H1 (cell line): Measurements from ENCODE around the gene DEFB108B. TPM values are rescaled to one million over a fixed set of nuclear protein-coding genes. Genes with fewer than 3 reads are reported as not detected.
"Not testable (repeated sequence)": the region's sequence is repeated elsewhere in the genome, so short reads cannot be mapped to it uniquely, and the experiment has no call there.

Experiments used
- CTCF ChIA-PET: fragments of 300-600 bp; sonication (Branson Sonifier 250); formaldehyde crosslinking; loops from one replicate; lab custom pipeline; 2021; ENCODE audit not compliant: partially characterized antibody; lab: Charles Lee
- POLR2A ChIA-PET: fragments of 300-600 bp; sonication (Branson Sonifier 250); formaldehyde crosslinking; loops from one replicate; lab custom pipeline; 2021; ENCODE audit warnings: inconsistent platforms; ENCODE audit not compliant: partially characterized antibody; lab: Charles Lee
- DNase-seq, 2 experiments: peaks; one replicate each; pipeline versions ENCODE4 v3.0.0 to v3.0.0-alpha.2; 2010 to 2022; ENCODE audit warnings: low spot score in 2 of 2, low read depth in 1 of 2, mixed read lengths in 1 of 2
- FAIRE-seq: peaks from 2 replicates; lab custom pipeline; 2011; peaks lifted over from hg19 to GRCh38; lab: Jason Lieb, UNC
- H2AFZ ChIP-seq: 2 replicates; pipeline ENCODE4 v1.8.1; 2012; ENCODE audit warnings: low read length, inconsistent platforms
- H2AK5ac ChIP-seq: 2 replicates; pipeline ENCODE4 v1.6.1; 2013; ENCODE audit warnings: low read depth, low read length
- H2BK120ac ChIP-seq: replicated peaks from 2 replicates; pipeline ENCODE3; 2013; ENCODE audit warnings: low read depth, low read length, inconsistent platforms
- H2BK12ac ChIP-seq: 2 replicates; pipeline ENCODE4 v1.6.1; 2013; ENCODE audit warnings: low read depth, low read length
- H2BK15ac ChIP-seq: 2 replicates; pipeline ENCODE4 v1.6.1; 2013; ENCODE audit warnings: low read length
- H2BK20ac ChIP-seq: 2 replicates; pipeline ENCODE4 v1.6.1; 2013; ENCODE audit warnings: low read length
- H2BK5ac ChIP-seq: 2 replicates; pipeline ENCODE4 v1.6.1; 2013; ENCODE audit warnings: low read depth, low read length
- H3K14ac ChIP-seq: 2 replicates; pipeline ENCODE4 v1.6.1; 2013; ENCODE audit warnings: inconsistent platforms; ENCODE audit not compliant: insufficient read length
- H3K18ac ChIP-seq: 2 replicates; pipeline ENCODE4 v1.6.1; 2013; ENCODE audit warnings: low read length; ENCODE audit errors: extremely low read depth
- H3K23ac ChIP-seq: 2 replicates; pipeline ENCODE4 v1.6.1; 2013; ENCODE audit warnings: inconsistent platforms; ENCODE audit not compliant: insufficient read length
- H3K23me2 ChIP-seq: 2 replicates; pipeline ENCODE4 v1.6.1; 2013; ENCODE audit warnings: low read depth, low read length
- H3K27ac ChIP-seq: 2 replicates; pipeline ENCODE4 v1.6.1; 2011; ENCODE audit warnings: low read depth, low read length, inconsistent platforms
- H3K27me3 ChIP-seq, 4 experiments: replicated peaks in 1 of 4; 1 replicate in 1 of 4; 2 replicates in 3 of 4; pipeline versions ENCODE4 v1.6.1 to v1.8.1; 2011 to 2013; ENCODE audit warnings: low read length in 3 of 4, mild to moderate bottlenecking in 3 of 4, inconsistent platforms in 2 of 4, mixed read lengths in 2 of 4, moderate library complexity in 1 of 4; ENCODE audit not compliant: control insufficient read depth in 3 of 4, insufficient read depth in 3 of 4; ENCODE audit errors: extremely low read depth in 1 of 4
- H3K36me3 ChIP-seq, 4 experiments: 2 replicates each; pipeline versions ENCODE4 v1.6.1 to v1.8.1; 2011 to 2013; ENCODE audit warnings: mild to moderate bottlenecking in 4 of 4, low read length in 3 of 4, moderate library complexity in 2 of 4, control low read depth in 1 of 4, inconsistent platforms in 1 of 4; ENCODE audit not compliant: insufficient read depth in 4 of 4, control insufficient read depth in 2 of 4
- H3K4ac ChIP-seq: replicated peaks from 2 replicates; pipeline ENCODE3; 2013; ENCODE audit warnings: low read length, low read depth, mixed read lengths, inconsistent platforms; ENCODE audit not compliant: insufficient read length
- H3K4me1 ChIP-seq, 4 experiments: replicated peaks in 1 of 4; 1 replicate in 1 of 4; 2 replicates in 3 of 4; pipeline versions ENCODE4 v1.6.1 to v1.8.1; 2011 to 2013; ENCODE audit warnings: low read length in 3 of 4, inconsistent platforms in 2 of 4, mixed read lengths in 1 of 4; ENCODE audit not compliant: insufficient read depth in 4 of 4, control insufficient read depth in 3 of 4
- H3K4me2 ChIP-seq, 2 experiments: 2 replicates each; pipeline versions ENCODE4 v1.6.1 to v1.8.1; 2011 to 2013; ENCODE audit warnings: low read depth in 2 of 2, low read length in 2 of 2, control low read depth in 1 of 2, inconsistent platforms in 1 of 2, mild to moderate bottlenecking in 1 of 2; ENCODE audit not compliant: insufficient read depth in 1 of 2
- H3K4me3 ChIP-seq, 4 experiments: fragments of 200-600, 300-600 bp in 1 of 4; sonication (generic), shearing (Covaris generic), sonication (Bioruptor Twin) in 1 of 4; 2 replicates each; pipeline versions ENCODE4 v1.5.1 to v1.8.1; 2011 to 2016; ENCODE audit warnings: low read length in 4 of 4, low read depth in 3 of 4, control low read depth in 2 of 4, inconsistent platforms in 2 of 4, mild to moderate bottlenecking in 2 of 4, mixed read lengths in 1 of 4, moderate library complexity in 1 of 4; ENCODE audit not compliant: insufficient read depth in 2 of 4; ENCODE audit errors: extremely low read depth in 1 of 4
- H3K56ac ChIP-seq: replicated peaks from 2 replicates; pipeline ENCODE3; 2013; ENCODE audit warnings: low read depth, mild to moderate bottlenecking, mixed read lengths, low read length, inconsistent platforms; ENCODE audit not compliant: insufficient read length
- H3K79me1 ChIP-seq: 2 replicates; pipeline ENCODE4 v1.6.1; 2013; ENCODE audit warnings: low read depth, low read length, control low read depth
- H3K79me2 ChIP-seq, 2 experiments: 2 replicates each; pipeline versions ENCODE4 v1.6.1 to v1.8.1; 2012 to 2013; ENCODE audit warnings: low read length in 2 of 2, mild to moderate bottlenecking in 2 of 2, inconsistent platforms in 1 of 2; ENCODE audit not compliant: insufficient read depth in 2 of 2, control insufficient read depth in 1 of 2
- H3K9ac ChIP-seq, 4 experiments: replicated peaks in 1 of 4; 1 replicate in 1 of 4; 2 replicates in 3 of 4; pipeline versions ENCODE4 v1.6.1 to v1.8.1; 2011 to 2013; ENCODE audit warnings: low read depth in 3 of 4, low read length in 3 of 4, control low read depth in 2 of 4, mild to moderate bottlenecking in 2 of 4, moderate library complexity in 2 of 4, inconsistent platforms in 1 of 4; ENCODE audit errors: extremely low read depth in 1 of 4
- H3K9me3 ChIP-seq, 2 experiments: 2 replicates each; pipeline versions ENCODE4 v1.6.1 to v1.8.1; 2012 to 2013; ENCODE audit warnings: mild to moderate bottlenecking in 2 of 2, moderate library complexity in 2 of 2, control low read depth in 1 of 2, inconsistent platforms in 1 of 2, low read depth in 1 of 2, low read length in 1 of 2, mixed read lengths in 1 of 2; ENCODE audit not compliant: insufficient read depth in 2 of 2
- H4K20me1 ChIP-seq, 2 experiments: replicated peaks in 1 of 2; 2 replicates each; pipeline versions ENCODE3 to v1.8.1; 2011 to 2013; ENCODE audit warnings: inconsistent platforms in 2 of 2, low read length in 2 of 2, mild to moderate bottlenecking in 1 of 2; ENCODE audit not compliant: insufficient read depth in 2 of 2, control insufficient read depth in 1 of 2
- H4K5ac ChIP-seq: 2 replicates; pipeline ENCODE4 v1.6.1; 2013; ENCODE audit warnings: low read length, low read depth, mixed read lengths, inconsistent platforms; ENCODE audit not compliant: insufficient read length
- H4K8ac ChIP-seq: 2 replicates; pipeline ENCODE4 v1.8.0; 2013; ENCODE audit warnings: mild to moderate bottlenecking, moderate library complexity, low read length, inconsistent platforms; ENCODE audit not compliant: insufficient read depth; ENCODE audit errors: extremely low read depth
- H4K91ac ChIP-seq: replicated peaks from 2 replicates; pipeline ENCODE3; 2013; ENCODE audit warnings: low read length, mixed read lengths, inconsistent platforms; ENCODE audit not compliant: insufficient read length
- WGBS, 2 experiments: shearing (Covaris generic) in 1 of 2; methylation state at CpG; one replicate each; pipeline versions ENCODE4 v1.1.6 to v1.1.7; 2013 to 2015; ENCODE audit warnings: low lambda C conversion rate in 2 of 2, mixed read lengths in 2 of 2, inconsistent platforms in 1 of 2, low coverage in 1 of 2, missing lambda C conversion rate in 1 of 2; ENCODE audit not compliant: insufficient replicate concordance in 2 of 2, insufficient coverage in 1 of 2, insufficient read length in 1 of 2; ENCODE audit errors: extremely low coverage in 1 of 2, missing lambda C conversion rate in 1 of 2; 5-methylcytosine and 5-hydroxymethylcytosine counted together
- long read RNA-seq, 2 experiments: library from RNA in 1 of 2; library from capped mRNA in 1 of 2; stranded (forward); transcript quantifications; one replicate each; pipeline ENCODE4 v2.0.0, GENCODE V29; 2021; ENCODE audit warnings: inconsistent platforms in 1 of 2
- polyA minus RNA-seq, 3 experiments: library from RNA; depleted of rRNA, polyadenylated mRNA; stranded (reverse); fragments of >200 nt; gene quantifications; 1 replicate in 2 of 3; 2 replicates in 1 of 3; pipeline ENCODE4 v1.2.3, GENCODE V29; 2011
- polyA plus RNA-seq, 7 experiments: library from polyadenylated mRNA; depleted of rRNA in 3 of 7; stranded (reverse) in 5 of 7; unstranded in 2 of 7; fragments of >200 nt in 5 of 7; fragments of 200-250 nt in 2 of 7; gene quantifications; 1 replicate in 5 of 7; 2 replicates in 1 of 7; 4 replicates in 1 of 7; pipeline versions ENCODE4 v1.2.1 to v1.2.3, GENCODE V29; 2011 to 2013; ENCODE audit warnings: missing spikeins in 2 of 7, mixed read lengths in 2 of 7
- total RNA-seq: library from RNA; stranded (reverse); fragmentation: NEBNext Ultra II Directional; extraction: Animal tissue kit (Norgen Biotek cat#: 25700); gene quantifications from 2 replicates; pipeline ENCODE4 v1.2.1, GENCODE V29; 2021

DEFB108B gene
- total RNA-seq (not detected in 2 replicates), polyA plus RNA-seq (2011; rRNA removed) (not detected in 2 replicates), polyA minus RNA-seq (2011; rRNA and poly(A)+ RNA removed) (not detected in 2 replicates)
- not detected for polyA plus RNA-seq (2011; cell fraction: cytosol; rRNA removed)
- polyA plus RNA-seq (2011; cell fraction: nucleus; rRNA removed): not detected
- not detected in 4 replicates for polyA plus RNA-seq (2012, experiment 1 of 2)
- polyA plus RNA-seq (2012, experiment 2 of 2): not detected
- not detected for polyA plus RNA-seq (2013, experiment 1 of 2)
- not detected for polyA plus RNA-seq (2013, experiment 2 of 2)
- polyA minus RNA-seq (2011; cell fraction: cytosol; rRNA and poly(A)+ RNA removed): not detected
- polyA minus RNA-seq (2011; cell fraction: nucleus; rRNA and poly(A)+ RNA removed): not detected
- long read RNA-seq, experiment 1: 0 reads
- long read RNA-seq, experiment 2: 0 reads

- H3K79me2 ChIP-seq, H2AFZ ChIP-seq, H3K14ac ChIP-seq, DNase-seq, H2AK5ac ChIP-seq, H2BK12ac ChIP-seq, H3K9ac ChIP-seq, H3K18ac ChIP-seq, H2BK20ac ChIP-seq, H3K23ac ChIP-seq, H4K8ac ChIP-seq, H3K79me1 ChIP-seq, POLR2A ChIA-PET, FAIRE-seq, H4K91ac ChIP-seq, H3K27me3 ChIP-seq, H3K4me2 ChIP-seq, H4K5ac ChIP-seq, H2BK15ac ChIP-seq, H3K36me3 ChIP-seq, H3K9me3 ChIP-seq, H3K56ac ChIP-seq, H3K4ac ChIP-seq, H3K27ac ChIP-seq, H3K4me3 ChIP-seq, H2BK120ac ChIP-seq, CTCF ChIA-PET, H3K23me2 ChIP-seq, H2BK5ac ChIP-seq, H4K20me1 ChIP-seq, H3K4me1 ChIP-seq: not testable (repeated sequence)
- 0% methylated on average over 1 of the region's 1 CpG; no CpG with 5 or more reads in 1 of the 2 experiments for WGBS, 2 experiments
Measured at GRCh38 chr11:71832811-71833210, at the start of gene DEFB108B. DEFB108B (plus strand) TSS chr11:71833200; CDS start chr11:71833200, 0 bp downstream.
